ENCODE measurements around the gene NAV1.

NAV1 gene

DNA sequence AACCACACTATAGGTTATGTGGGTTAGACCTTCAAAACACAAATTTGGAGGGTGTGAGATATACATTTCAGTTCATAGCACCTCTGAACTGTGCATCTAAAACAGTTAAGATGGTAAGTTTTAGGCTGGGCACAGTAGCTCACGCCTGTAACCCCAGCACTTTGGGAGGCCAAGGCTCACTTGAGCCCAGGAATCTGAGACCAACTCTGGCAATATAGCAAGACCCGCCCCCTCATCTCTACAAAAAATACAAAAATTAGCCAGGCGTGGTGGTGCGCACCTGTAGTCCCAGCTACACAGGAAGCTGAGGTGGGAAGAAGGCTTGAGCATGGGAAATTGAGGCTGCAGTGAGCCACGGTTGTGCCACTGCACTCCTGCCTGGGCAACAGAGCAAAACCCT lies 47.9 kb downstream of the NAV1 start:
- DNase-seq (ENCODE audit: low read depth in 1 of 2, low spot score in 1 of 2) = no peak

GRCh38 chr1:201587729-201588128 lies 48.8 kb downstream of the NAV1 start:
- DNase-seq (ENCODE audit: low read depth in 1 of 2, low spot score in 1 of 2) = no peak

All from activated CD4-positive, alpha-beta T cell treated with anti-CD3 and anti-CD28 coated beads, Interleukin-2, amount 50 U/mL, for 24 hours (primary cell).